ENCODE results near the gene ANO6. TPM values are rescaled to one million over a fixed set of nuclear protein-coding genes. Genes with fewer than 3 reads are reported as not detected.

The ANO6 gene
- total RNA-seq, 1 experiment from 2014 or later: 46.8 TPM

DNA sequence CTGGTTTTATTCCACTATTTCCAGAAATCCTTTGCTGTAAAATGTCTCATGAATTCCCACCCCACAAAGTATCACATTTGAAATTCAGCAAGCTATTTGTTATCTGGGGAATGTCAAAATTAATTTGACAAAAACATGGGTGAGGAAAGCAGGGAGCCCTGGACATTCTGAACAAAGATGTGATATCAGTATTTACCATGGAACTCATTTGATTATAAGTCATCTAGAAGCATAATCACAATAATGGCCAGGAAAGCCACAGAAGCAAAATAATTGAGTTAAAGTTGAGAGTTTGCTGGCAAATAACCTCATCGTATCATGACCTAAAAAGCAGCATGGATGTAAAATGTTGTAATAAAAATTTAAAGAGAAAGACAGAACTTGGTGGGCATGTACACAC is 96.1 kb downstream of the ANO6 start (continued):
- TF ChIP-seq, protein P1, sequence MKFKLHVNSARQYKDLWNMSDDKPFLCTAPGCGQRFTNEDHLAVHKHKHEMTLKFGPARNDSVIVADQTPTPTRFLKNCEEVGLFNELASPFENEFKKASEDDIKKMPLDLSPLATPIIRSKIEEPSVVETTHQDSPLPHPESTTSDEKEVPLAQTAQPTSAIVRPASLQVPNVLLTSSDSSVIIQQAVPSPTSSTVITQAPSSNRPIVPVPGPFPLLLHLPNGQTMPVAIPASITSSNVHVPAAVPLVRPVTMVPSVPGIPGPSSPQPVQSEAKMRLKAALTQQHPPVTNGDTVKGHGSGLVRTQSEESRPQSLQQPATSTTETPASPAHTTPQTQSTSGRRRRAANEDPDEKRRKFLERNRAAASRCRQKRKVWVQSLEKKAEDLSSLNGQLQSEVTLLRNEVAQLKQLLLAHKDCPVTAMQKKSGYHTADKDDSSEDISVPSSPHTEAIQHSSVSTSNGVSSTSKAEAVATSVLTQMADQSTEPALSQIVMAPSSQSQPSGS (CRISPR knock-in tag; IDR thresholded peaks at IDR 0.05; ENCODE audit: borderline replicate concordance, low read depth): no peak
- TF ChIP-seq GTF2I (CRISPR knock-in tag; conservative IDR thresholded peaks at IDR 0.05) (no peak), JUN (CRISPR knock-in tag; IDR thresholded peaks at IDR 0.05) (no peak), KAT7 (CRISPR knock-in tag; IDR thresholded peaks at IDR 0.05; ENCODE audit: borderline replicate concordance) (no peak), MXD4 (CRISPR knock-in tag; IDR thresholded peaks at IDR 0.05; ENCODE audit: borderline replicate concordance) (no peak), JAZF1 (CRISPR knock-in tag; IDR thresholded peaks at IDR 0.05) (no peak), ZNF416 (CRISPR knock-in tag; IDR thresholded peaks at IDR 0.05) (no peak), ZNF423 (CRISPR knock-in tag; IDR thresholded peaks at IDR 0.05) (no peak), ATF1 (CRISPR knock-in tag; IDR thresholded peaks at IDR 0.05) (no peak), ZNF263 (CRISPR knock-in tag; IDR thresholded peaks at IDR 0.05; ENCODE audit: low read depth) (no peak), USF2 (CRISPR knock-in tag; IDR thresholded peaks at IDR 0.05) (no peak), ZNF121 (CRISPR knock-in tag; IDR thresholded peaks at IDR 0.05) (no peak), ESRRA (CRISPR knock-in tag; IDR thresholded peaks at IDR 0.05; ENCODE audit: borderline replicate concordance) (no peak), CREB1 (CRISPR knock-in tag; IDR thresholded peaks at IDR 0.05) (no peak), ZNF219 (CRISPR knock-in tag; IDR thresholded peaks at IDR 0.05; ENCODE audit: borderline replicate concordance) (no peak)
- TF ChIP-seq, protein P2, sequence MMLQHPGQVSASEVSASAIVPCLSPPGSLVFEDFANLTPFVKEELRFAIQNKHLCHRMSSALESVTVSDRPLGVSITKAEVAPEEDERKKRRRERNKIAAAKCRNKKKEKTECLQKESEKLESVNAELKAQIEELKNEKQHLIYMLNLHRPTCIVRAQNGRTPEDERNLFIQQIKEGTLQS (CRISPR knock-in tag; conservative IDR thresholded peaks at IDR 0.05): no peak

DNA sequence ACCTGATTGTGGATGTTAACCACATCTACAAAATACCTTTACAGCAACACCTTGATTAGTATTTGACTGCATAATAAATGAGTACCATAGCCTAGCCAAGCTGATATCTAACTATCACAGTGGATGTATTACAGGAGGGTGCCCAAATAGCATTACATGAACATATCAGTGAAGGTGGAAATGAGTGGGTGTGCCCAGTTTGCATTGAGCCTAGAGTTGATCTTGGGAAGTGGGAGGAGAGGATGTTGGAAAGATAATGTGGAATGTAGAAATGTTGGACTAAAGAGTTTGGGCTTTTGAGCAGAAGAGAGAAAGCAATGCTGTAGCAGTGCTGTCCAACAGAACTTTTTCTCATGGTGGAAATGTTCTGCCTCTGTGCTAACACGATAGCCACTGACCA is 98.9 kb downstream of the ANO6 start:
- ChIA-PET CTCF (no interaction called here), POLR2A (no interaction called here)
- Mint-ChIP-seq H3K27ac (no peak overlapping the region; the same call in 1 of the 2 replicates), H3K4me1 (no peaks in the 10 kb centered on the region), H3K36me3 (peaks cover 27% of the 10 kb centered on the region), H3K9me3 (peaks cover 8% of the 10 kb centered on the region), H3K4me3 (no peak overlapping the region), H3K27me3 (ENCODE audit: low read depth) (no peaks in the 10 kb centered on the region)
- no peak for DNase-seq (ENCODE audit: low spot score)
- no peak for ATAC-seq
- TF ChIP-seq ZNF671 (CRISPR knock-in tag; IDR thresholded peaks at IDR 0.05) (no peak), ETV6 (CRISPR knock-in tag; IDR thresholded peaks at IDR 0.05) (no peak), IRF2 (CRISPR knock-in tag; IDR thresholded peaks at IDR 0.05; ENCODE audit: borderline replicate concordance, low read depth) (no peak), IRF1 (CRISPR knock-in tag; IDR thresholded peaks at IDR 0.05) (no peak), HMGA2 (CRISPR knock-in tag; IDR thresholded peaks at IDR 0.05) (no peak), HMGXB4 (CRISPR knock-in tag; IDR thresholded peaks at IDR 0.05) (no peak)
- TF ChIP-seq, protein P3, sequence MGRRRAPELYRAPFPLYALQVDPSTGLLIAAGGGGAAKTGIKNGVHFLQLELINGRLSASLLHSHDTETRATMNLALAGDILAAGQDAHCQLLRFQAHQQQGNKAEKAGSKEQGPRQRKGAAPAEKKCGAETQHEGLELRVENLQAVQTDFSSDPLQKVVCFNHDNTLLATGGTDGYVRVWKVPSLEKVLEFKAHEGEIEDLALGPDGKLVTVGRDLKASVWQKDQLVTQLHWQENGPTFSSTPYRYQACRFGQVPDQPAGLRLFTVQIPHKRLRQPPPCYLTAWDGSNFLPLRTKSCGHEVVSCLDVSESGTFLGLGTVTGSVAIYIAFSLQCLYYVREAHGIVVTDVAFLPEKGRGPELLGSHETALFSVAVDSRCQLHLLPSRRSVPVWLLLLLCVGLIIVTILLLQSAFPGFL (CRISPR knock-in tag; IDR thresholded peaks at IDR 0.05; ENCODE audit: borderline replicate concordance): no peak
- TF ChIP-seq, protein P4, sequence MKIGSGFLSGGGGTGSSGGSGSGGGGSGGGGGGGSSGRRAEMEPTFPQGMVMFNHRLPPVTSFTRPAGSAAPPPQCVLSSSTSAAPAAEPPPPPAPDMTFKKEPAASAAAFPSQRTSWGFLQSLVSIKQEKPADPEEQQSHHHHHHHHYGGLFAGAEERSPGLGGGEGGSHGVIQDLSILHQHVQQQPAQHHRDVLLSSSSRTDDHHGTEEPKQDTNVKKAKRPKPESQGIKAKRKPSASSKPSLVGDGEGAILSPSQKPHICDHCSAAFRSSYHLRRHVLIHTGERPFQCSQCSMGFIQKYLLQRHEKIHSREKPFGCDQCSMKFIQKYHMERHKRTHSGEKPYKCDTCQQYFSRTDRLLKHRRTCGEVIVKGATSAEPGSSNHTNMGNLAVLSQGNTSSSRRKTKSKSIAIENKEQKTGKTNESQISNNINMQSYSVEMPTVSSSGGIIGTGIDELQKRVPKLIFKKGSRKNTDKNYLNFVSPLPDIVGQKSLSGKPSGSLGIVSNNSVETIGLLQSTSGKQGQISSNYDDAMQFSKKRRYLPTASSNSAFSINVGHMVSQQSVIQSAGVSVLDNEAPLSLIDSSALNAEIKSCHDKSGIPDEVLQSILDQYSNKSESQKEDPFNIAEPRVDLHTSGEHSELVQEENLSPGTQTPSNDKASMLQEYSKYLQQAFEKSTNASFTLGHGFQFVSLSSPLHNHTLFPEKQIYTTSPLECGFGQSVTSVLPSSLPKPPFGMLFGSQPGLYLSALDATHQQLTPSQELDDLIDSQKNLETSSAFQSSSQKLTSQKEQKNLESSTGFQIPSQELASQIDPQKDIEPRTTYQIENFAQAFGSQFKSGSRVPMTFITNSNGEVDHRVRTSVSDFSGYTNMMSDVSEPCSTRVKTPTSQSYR (CRISPR knock-in tag; IDR thresholded peaks at IDR 0.05): no peak
- TF ChIP-seq, protein P5, sequence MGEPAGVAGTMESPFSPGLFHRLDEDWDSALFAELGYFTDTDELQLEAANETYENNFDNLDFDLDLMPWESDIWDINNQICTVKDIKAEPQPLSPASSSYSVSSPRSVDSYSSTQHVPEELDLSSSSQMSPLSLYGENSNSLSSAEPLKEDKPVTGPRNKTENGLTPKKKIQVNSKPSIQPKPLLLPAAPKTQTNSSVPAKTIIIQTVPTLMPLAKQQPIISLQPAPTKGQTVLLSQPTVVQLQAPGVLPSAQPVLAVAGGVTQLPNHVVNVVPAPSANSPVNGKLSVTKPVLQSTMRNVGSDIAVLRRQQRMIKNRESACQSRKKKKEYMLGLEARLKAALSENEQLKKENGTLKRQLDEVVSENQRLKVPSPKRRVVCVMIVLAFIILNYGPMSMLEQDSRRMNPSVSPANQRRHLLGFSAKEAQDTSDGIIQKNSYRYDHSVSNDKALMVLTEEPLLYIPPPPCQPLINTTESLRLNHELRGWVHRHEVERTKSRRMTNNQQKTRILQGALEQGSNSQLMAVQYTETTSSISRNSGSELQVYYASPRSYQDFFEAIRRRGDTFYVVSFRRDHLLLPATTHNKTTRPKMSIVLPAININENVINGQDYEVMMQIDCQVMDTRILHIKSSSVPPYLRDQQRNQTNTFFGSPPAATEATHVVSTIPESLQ (CRISPR knock-in tag; IDR thresholded peaks at IDR 0.05): no peak

Measured in WTC11 (cell line).